Stomach (tissue), 9 donors: ENCODE data around the gene HS2ST1. TPM values are rescaled to one million over a fixed set of nuclear protein-coding genes. Genes with fewer than 3 reads are reported as not detected.

Experiments used
- DNase-seq, 2 donors: peaks; one replicate each; pipeline versions ENCODE4 v3.0.0 to v3.0.0-alpha.2; 2013 to 2019
- H3K27ac ChIP-seq, 5 donors: fragments of 200-600 bp in 4 of 5; sonication (generic) in 4 of 5; one replicate each; pipeline ENCODE4 v1.5.1; 2013 to 2019; ENCODE audit warnings: mild to moderate bottlenecking in 1 of 5, moderate library complexity in 1 of 5
- H3K27me3 ChIP-seq, 3 donors: fragments of 200-600 bp; sonication (generic); one replicate each; pipeline ENCODE4 v1.5.1; 2017 to 2019; ENCODE audit warnings: mixed run types in 1 of 3
- H3K36me3 ChIP-seq, 4 donors: fragments of 200-600 bp; sonication (generic); 1 replicate in 3 of 4; 2 replicates in 1 of 4; pipeline ENCODE4 v1.5.1; 2016 to 2019
- H3K4me1 ChIP-seq, 4 donors: fragments of 200-600 bp; sonication (generic); one replicate each; pipeline ENCODE4 v1.5.1; 2016 to 2019
- H3K4me3 ChIP-seq, 4 donors: fragments of 200-600 bp; sonication (generic) in 3 of 4; one replicate each; pipeline ENCODE4 v1.5.1; 2016 to 2019; ENCODE audit warnings: mild to moderate bottlenecking in 1 of 4
- H3K9me3 ChIP-seq, 4 donors: fragments of 200-600 bp; sonication (generic); one replicate each; pipeline ENCODE4 v1.5.1; 2016 to 2019
- CTCF ChIP-seq, 7 experiments: fragments of 450-650 bp in 4 of 7; fragments of 200-600 bp in 3 of 7; sonication (generic) in 3 of 7; IDR thresholded peaks; one replicate each; pipeline ENCODE4 v1.5.1; 2016 to 2019; ENCODE audit warnings: antibody characterized with exemption in 7 of 7, control low read depth in 2 of 7, mild to moderate bottlenecking in 1 of 7
- EP300 ChIP-seq: sonication (generic); formaldehyde crosslinking; IDR thresholded peaks from one replicate; pipeline ENCODE4 v1.6.1; 2017; ENCODE audit warnings: antibody characterized with exemption
- POLR2A ChIP-seq, 4 donors: fragments of 450-650 bp; IDR thresholded peaks; one replicate each; pipeline ENCODE4 v1.6.1; 2016; ENCODE audit warnings: antibody characterized with exemption in 4 of 4, control low read depth in 2 of 4, mild to moderate bottlenecking in 1 of 4, moderate library complexity in 1 of 4
- POLR2AphosphoS5 ChIP-seq, 3 donors: sonication (generic); formaldehyde crosslinking; IDR thresholded peaks; one replicate each; pipeline ENCODE4 v1.6.1; 2016; ENCODE audit warnings: antibody characterized with exemption in 3 of 3
- WGBS, 5 donors: extraction: QIAGEN DNeasy Blood & Tissue Kit in 3 of 5; methylation state at CpG; one replicate each; pipeline versions ENCODE4 v1.1.5 to v1.1.7; 2013 to 2018; 5-methylcytosine and 5-hydroxymethylcytosine counted together
- intact Hi-C: fragments of 100-400 bp; cut with DNase I; formaldehyde crosslinking; loops from one replicate; pipeline ENCODE4 v1.15.1; 2023; ENCODE audit warnings: low total_unique reads
- polyA plus RNA-seq, 3 donors: library from polyadenylated mRNA; stranded (reverse); fragments of 200-250 nt; gene quantifications; one replicate each; pipeline ENCODE4 v1.2.3, GENCODE V29; 2013
- total RNA-seq, 5 donors: library from RNA; depleted of rRNA; stranded (reverse); fragments of >200 nt; gene quantifications; one replicate each; pipeline versions ENCODE4 v1.1.0 to v1.2.3, GENCODE V29; 2014 to 2016
- donor health status: healthy with polysubstance abuse.
- donor health status: Bipolar disorder and iron deficiency.
- donor health status: healthy.

HS2ST1 gene
- total and polyA plus RNA-seq, 8 donors: 1.8 to 29.0 (median 5.1) TPM

DNA sequence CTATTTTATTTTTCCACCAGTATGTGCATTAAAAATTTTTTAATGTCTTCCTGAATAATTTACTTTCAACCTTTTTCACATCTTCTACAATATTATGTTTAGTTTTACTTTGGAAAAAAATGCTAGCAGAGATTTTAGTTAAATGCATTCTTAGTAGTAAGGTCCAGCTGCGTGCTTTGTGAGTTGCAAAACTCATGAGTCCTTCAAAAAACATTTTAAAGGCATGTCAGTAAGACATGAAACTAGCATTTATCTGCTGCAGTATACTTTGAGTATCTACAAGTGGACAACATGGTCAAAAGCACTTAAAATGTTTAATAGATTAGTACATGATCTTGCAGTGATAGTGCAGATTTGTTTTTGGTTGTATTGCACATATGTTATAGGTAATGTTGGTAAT, 139.0 kb downstream of the HS2ST1 start:
- DNase-seq: no peak
- no peak overlapping the region for H3K27ac ChIP-seq
- H3K4me3 ChIP-seq: no peak overlapping the region
- TF ChIP-seq CTCF (IDR thresholded peaks at IDR 0.05) (no peak), EP300 (no peak), POLR2AphosphoS5 (IDR thresholded peaks at IDR 0.05) (no peak)
- 83 to 98% (median 90%) methylated on average over 1 of the region's 1 CpG for WGBS, 5 donors
- no peaks in the 10 kb centered on the region for H3K27me3 ChIP-seq
- no peaks in the 10 kb centered on the region for H3K4me1 ChIP-seq
- intact Hi-C loops: no loop called here
- peaks cover 0 to 1% (median 0%) of the 10 kb centered on the region in 4 donors for H3K9me3 ChIP-seq
- H3K36me3 ChIP-seq: no peaks in the 10 kb centered on the region

- Histone ChIP-seq H3K27me3 (no peaks in the 10 kb centered on the region), H3K4me1 (peaks cover 0 to 5% (median 0%) of the 10 kb centered on the region in 4 donors), H3K4me3 (no peak overlapping the region), H3K27ac (no peak overlapping the region), H3K9me3 (no peaks in the 10 kb centered on the region), H3K36me3 (no peaks in the 10 kb centered on the region)
- intact Hi-C loops: no loop called here
- no peak for TF ChIP-seq EP300
- no peak for TF ChIP-seq CTCF (IDR thresholded peaks at IDR 0.05)
- TF ChIP-seq POLR2A (IDR thresholded peaks at IDR 0.05): no peak
- no peak for TF ChIP-seq POLR2AphosphoS5 (IDR thresholded peaks at IDR 0.05)
- DNase-seq: no peak
These were observed 142.5 kb downstream of the HS2ST1 start for GRCh38 chr1:87056974-87057373.

GRCh38 chr1:87058343-87058649, 143.9 kb downstream of the HS2ST1 start:
- 74 to 89% (median 80%) methylated on average over 1 of the region's 1 CpG for WGBS, 5 donors
- H3K36me3 ChIP-seq: no peaks in the 10 kb centered on the region
- TF ChIP-seq POLR2AphosphoS5 (IDR thresholded peaks at IDR 0.05) (no peak), POLR2A (IDR thresholded peaks at IDR 0.05) (no peak), EP300 (no peak), CTCF (IDR thresholded peaks at IDR 0.05) (no peak)
- peaks cover 0 to 5% (median 0%) of the 10 kb centered on the region in 4 donors for H3K4me1 ChIP-seq
- no peak overlapping the region for H3K27ac ChIP-seq
- no peak for DNase-seq
- H3K9me3 ChIP-seq: no peaks in the 10 kb centered on the region
- no peak overlapping the region for H3K4me3 ChIP-seq
- intact Hi-C loops: no loop called here
- H3K27me3 ChIP-seq: no peaks in the 10 kb centered on the region

DNA sequence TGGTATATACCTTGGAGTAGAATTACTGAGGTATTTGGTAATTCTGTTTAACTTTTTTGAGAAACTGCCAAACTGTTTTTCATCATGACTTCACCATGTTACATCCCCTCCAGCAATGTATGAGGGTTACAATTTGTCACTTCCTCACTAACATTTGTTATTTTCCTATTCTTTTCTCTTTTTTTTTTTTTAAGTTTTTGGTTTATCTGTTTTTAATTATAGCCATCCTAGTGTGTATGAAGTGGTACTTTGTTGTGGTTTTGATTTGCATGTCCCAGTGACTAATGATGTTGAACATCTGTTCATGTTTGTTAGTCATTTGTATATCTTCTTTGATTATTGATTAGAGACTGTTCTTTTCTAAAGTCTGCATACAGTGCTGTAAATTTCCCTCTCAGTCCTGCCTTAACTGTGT, 147.3 kb downstream of the HS2ST1 start:
- Histone ChIP-seq H3K4me1 (peaks cover 0 to 5% (median 0%) of the 10 kb centered on the region in 4 donors), H3K9me3 (no peaks in the 10 kb centered on the region), H3K36me3 (no peaks in the 10 kb centered on the region), H3K4me3 (no peak overlapping the region), H3K27ac (no peak overlapping the region), H3K27me3 (no peaks in the 10 kb centered on the region)
- no peak for DNase-seq
- intact Hi-C loops: no loop called here
- TF ChIP-seq POLR2AphosphoS5 (IDR thresholded peaks at IDR 0.05): no peak
- TF ChIP-seq POLR2A (IDR thresholded peaks at IDR 0.05): no peak
- no peak for TF ChIP-seq EP300
- TF ChIP-seq CTCF (IDR thresholded peaks at IDR 0.05): no peak

DNA sequence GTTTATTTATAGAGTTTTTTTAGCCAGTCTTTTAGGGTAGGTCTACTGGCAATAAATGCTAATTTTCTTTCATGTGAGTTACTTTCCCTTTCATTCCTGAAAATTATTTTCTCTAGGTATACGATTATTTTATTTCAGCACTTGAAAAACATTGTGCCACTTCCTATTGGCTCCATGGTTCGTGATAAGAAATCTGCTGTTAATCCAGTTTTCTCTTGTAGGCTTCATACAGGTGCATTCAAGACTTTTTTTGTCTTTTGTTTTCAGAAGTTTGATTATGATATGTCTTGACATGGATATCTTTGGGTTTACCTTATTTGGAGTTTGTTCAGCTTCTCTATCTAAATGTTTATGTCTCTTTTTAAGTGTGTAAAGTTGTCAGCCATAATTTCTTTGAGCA, 148.3 kb downstream of the HS2ST1 start:
- no peak overlapping the region for H3K27ac ChIP-seq
- intact Hi-C loops: no loop called here
- H3K27me3 ChIP-seq: no peaks in the 10 kb centered on the region
- no peaks in the 10 kb centered on the region for H3K36me3 ChIP-seq
- peaks cover 0 to 5% (median 0%) of the 10 kb centered on the region in 4 donors for H3K4me1 ChIP-seq
- H3K4me3 ChIP-seq: no peak overlapping the region
- 76 to 90% (median 84%) methylated on average over 2 of the region's 2 CpGs for WGBS, 5 donors
- TF ChIP-seq CTCF (IDR thresholded peaks at IDR 0.05) (no peak), EP300 (no peak), POLR2AphosphoS5 (IDR thresholded peaks at IDR 0.05) (no peak), POLR2A (IDR thresholded peaks at IDR 0.05) (no peak)
- no peak for DNase-seq
- no peaks in the 10 kb centered on the region for H3K9me3 ChIP-seq
